Sigmoid colon (tissue), 3 donors: Measurements from ENCODE around the gene CXCL12.

Experiments used
- POLR2A ChIP-seq, 2 donors: fragments of 450-650 bp; IDR thresholded peaks; one replicate each; pipeline ENCODE4 v1.6.1; 2016; ENCODE audit warnings: antibody characterized with exemption in 2 of 2, mild to moderate bottlenecking in 2 of 2, moderate library complexity in 2 of 2
- TF ChIP-seq, protein P1 (sequence below), 4 experiments: fragments of 450-650 bp in 3 of 4; fragments of 200-600 bp in 1 of 4; IDR thresholded peaks; one replicate each; pipeline ENCODE4 v1.5.1; 2016 to 2019; ENCODE audit warnings: antibody characterized with exemption in 4 of 4, mild to moderate bottlenecking in 3 of 4, moderate library complexity in 2 of 4

DNA sequence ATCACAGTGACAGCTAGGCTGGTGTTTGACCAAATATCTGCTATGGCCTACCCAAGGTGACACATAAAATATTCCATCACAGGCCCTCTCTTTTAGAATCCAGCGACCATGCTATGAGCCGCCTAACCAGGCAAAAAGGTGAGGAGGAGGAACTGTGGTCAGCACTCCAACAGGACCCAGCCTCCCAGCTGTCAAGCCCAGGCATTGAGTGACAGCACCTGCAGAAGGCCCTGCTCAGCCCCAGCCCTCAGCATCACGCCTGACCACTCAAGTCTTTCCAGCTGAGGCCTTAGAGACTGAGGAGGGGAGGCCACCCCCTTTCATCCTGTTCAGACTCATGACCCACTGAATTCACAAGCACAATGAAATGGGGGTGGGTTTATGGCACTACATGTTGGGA lies 43.0 kb downstream of the CXCL12 start:
- TF ChIP-seq, protein P1, sequence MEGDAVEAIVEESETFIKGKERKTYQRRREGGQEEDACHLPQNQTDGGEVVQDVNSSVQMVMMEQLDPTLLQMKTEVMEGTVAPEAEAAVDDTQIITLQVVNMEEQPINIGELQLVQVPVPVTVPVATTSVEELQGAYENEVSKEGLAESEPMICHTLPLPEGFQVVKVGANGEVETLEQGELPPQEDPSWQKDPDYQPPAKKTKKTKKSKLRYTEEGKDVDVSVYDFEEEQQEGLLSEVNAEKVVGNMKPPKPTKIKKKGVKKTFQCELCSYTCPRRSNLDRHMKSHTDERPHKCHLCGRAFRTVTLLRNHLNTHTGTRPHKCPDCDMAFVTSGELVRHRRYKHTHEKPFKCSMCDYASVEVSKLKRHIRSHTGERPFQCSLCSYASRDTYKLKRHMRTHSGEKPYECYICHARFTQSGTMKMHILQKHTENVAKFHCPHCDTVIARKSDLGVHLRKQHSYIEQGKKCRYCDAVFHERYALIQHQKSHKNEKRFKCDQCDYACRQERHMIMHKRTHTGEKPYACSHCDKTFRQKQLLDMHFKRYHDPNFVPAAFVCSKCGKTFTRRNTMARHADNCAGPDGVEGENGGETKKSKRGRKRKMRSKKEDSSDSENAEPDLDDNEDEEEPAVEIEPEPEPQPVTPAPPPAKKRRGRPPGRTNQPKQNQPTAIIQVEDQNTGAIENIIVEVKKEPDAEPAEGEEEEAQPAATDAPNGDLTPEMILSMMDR (IDR thresholded peaks at IDR 0.05) = no peak
- TF ChIP-seq POLR2A (IDR thresholded peaks at IDR 0.05) = no peak
